Fibroblast of the aortic adventitia (primary cell): ENCODE data around the gene DICER1. TPM values are rescaled to one million over a fixed set of nuclear protein-coding genes. Genes with fewer than 3 reads are reported as not detected.
"Not testable (repeated sequence)": the region's sequence is repeated elsewhere in the genome, so short reads cannot be mapped to it uniquely, and the experiment has no call there.

Experiments used
- DNase-seq: peaks from one replicate; pipeline ENCODE4 v3.0.0-alpha.2; 2010; ENCODE audit warnings: low read depth
- H3K4me3 ChIP-seq: 2 replicates; pipeline ENCODE4 v1.5.1; 2011; ENCODE audit warnings: low read depth, mild to moderate bottlenecking, control low read depth, low read length, moderate library complexity
- total RNA-seq: library from RNA; depleted of rRNA; stranded (reverse); fragments of >200 nt; gene quantifications from 2 replicates; pipeline ENCODE4 v1.2.3, GENCODE V29; 2012; ENCODE audit warnings: low replicate concordance
- TF ChIP-seq, protein P1 (sequence below): IDR thresholded peaks from 2 replicates; pipeline ENCODE4 v1.5.1; 2011; ENCODE audit warnings: mild to moderate bottlenecking, low read length, control low read depth, inconsistent platforms; ENCODE audit not compliant: insufficient read depth

Gene DICER1
- 46.6 and 106 TPM in 2 replicates for total RNA-seq

GRCh38 chr14:95157327-95158189 is at the start of gene DICER1:
Gene DICER1 (minus strand): TSS chr14:95157529. CDS start chr14:95133458, 24,071 bp downstream.
- TF ChIP-seq, protein P1, sequence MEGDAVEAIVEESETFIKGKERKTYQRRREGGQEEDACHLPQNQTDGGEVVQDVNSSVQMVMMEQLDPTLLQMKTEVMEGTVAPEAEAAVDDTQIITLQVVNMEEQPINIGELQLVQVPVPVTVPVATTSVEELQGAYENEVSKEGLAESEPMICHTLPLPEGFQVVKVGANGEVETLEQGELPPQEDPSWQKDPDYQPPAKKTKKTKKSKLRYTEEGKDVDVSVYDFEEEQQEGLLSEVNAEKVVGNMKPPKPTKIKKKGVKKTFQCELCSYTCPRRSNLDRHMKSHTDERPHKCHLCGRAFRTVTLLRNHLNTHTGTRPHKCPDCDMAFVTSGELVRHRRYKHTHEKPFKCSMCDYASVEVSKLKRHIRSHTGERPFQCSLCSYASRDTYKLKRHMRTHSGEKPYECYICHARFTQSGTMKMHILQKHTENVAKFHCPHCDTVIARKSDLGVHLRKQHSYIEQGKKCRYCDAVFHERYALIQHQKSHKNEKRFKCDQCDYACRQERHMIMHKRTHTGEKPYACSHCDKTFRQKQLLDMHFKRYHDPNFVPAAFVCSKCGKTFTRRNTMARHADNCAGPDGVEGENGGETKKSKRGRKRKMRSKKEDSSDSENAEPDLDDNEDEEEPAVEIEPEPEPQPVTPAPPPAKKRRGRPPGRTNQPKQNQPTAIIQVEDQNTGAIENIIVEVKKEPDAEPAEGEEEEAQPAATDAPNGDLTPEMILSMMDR: no peak
- DNase-seq: peak; percentile 91
- peak within 1 kb of the TSS; percentile 77 for H3K4me3 ChIP-seq

DNA sequence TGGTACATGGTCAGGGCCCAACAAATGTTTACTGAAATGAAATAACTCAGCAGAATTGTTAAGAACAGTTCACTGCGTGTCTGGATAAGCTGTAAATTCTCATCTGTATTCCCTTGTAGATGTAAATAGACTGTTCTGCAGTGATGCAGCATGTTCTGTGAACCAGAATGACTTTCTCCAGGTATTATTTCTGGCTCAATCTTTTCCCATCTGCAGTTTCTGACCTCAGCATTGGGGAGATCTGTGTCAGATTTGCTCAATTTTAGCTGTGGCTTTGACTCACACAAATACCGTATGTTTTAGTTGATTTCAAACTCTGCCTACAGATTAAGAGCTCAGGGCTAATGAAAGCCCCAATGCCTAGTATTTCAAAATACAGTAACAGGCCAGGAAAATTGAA is 49.2 kb upstream of the DICER1 start:
- TF ChIP-seq, protein P1: no peak
- DNase-seq: peak; percentile 21
- no peak overlapping the region for H3K4me3 ChIP-seq

DNA sequence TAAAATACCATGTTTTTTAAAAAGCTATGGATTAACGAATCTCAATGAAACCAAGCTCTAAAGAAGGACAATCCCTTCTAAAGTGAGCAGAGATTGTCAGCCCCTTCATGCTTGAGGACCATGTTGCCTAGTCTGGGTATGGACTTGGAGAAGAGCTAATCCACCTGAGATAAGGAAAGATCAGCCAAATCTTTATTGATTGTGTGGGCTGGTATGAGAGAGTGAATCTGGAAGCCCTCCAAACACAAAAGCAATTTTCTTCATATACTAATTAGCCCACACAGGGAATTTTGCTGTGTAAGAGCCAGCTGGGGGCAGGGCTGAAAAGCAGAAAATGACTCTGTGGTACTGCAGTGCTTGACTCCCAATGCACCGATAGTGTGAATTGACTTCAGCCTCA is 47.4 kb upstream of the DICER1 start:
- H3K4me3 ChIP-seq: no peak overlapping the region
- DNase-seq: no peak
- TF ChIP-seq, protein P1: no peak

GRCh38 chr14:95201745-95202144 is 44.4 kb upstream of the DICER1 start:
- not testable (repeated sequence) for DNase-seq, H3K4me3 ChIP-seq

- DNase-seq: no peak
- TF ChIP-seq, protein P1: no peak
- H3K4me3 ChIP-seq: no peak overlapping the region
Measured at GRCh38 chr14:95200404-95200803, 43.1 kb upstream of the DICER1 start.

DNA sequence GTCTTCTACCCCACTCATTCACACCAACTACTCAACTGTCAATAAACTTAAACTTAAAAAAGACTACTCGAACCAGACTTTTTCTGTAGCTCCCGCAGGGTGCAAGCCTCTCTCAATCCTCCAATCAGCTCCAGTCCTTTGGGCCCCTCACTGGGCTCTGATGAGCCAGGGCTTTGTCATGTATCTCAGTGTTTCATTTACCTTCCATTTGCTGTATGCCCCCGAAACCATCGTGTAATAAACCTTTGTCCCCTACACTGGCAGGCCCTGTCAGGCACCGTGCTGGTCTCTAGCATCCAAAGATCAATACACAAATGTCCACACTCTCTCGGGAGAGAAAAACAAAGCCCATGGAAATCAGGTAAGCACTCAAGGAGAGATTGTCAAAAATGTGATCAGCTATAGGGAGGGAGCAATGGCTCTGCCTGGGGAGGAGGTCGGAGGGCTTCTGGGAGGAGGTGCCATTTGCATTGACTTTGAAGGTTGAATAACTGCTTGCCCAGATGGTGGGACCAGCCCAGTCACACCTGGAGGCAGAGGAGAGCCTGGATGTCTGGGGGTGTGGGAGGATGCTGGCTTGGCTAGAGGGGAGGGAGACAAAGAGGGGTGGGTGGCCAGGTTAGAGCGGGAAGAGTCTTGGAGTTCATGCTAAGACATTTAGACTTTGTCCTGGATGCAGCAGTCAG is 42.1 kb upstream of the DICER1 start:
- DNase-seq: no peak
- H3K4me3 ChIP-seq: no peak overlapping the region
- TF ChIP-seq, protein P1: no peak

GRCh38 chr14:95198320-95198719 is 41.0 kb upstream of the DICER1 start:
- DNase-seq: no peak
- H3K4me3 ChIP-seq: no peak overlapping the region
- TF ChIP-seq, protein P1: no peak
